H9 (cell line): ENCODE results near the gene ADIG. TPM values are rescaled to one million over a fixed set of nuclear protein-coding genes. Genes with fewer than 3 reads are reported as not detected.

Experiments used
- DNase-seq: peaks from one replicate; pipeline ENCODE4 v3.0.0-alpha.2; 2017
- H2AFZ ChIP-seq: one replicate; pipeline ENCODE4 v1.6.1; 2013; ENCODE audit warnings: mild to moderate bottlenecking, low read length, control low read depth, moderate library complexity
- H2AK5ac ChIP-seq: 2 replicates; pipeline ENCODE4 v1.6.1; 2013; ENCODE audit warnings: low read length, control low read depth, mixed read lengths; ENCODE audit not compliant: insufficient read length
- H2BK120ac ChIP-seq: one replicate; pipeline ENCODE4 v1.6.1; 2013; ENCODE audit warnings: low read depth, mild to moderate bottlenecking, low read length, control low read depth, inconsistent platforms; ENCODE audit not compliant: poor library complexity, severe bottlenecking
- H2BK12ac ChIP-seq: 2 replicates; pipeline ENCODE4 v1.6.1; 2013; ENCODE audit warnings: low read length, control low read depth, mixed read lengths, low read depth; ENCODE audit not compliant: insufficient read length
- H2BK15ac ChIP-seq: 2 replicates; pipeline ENCODE4 v1.6.1; 2013; ENCODE audit warnings: low read depth, low read length, control low read depth
- H2BK20ac ChIP-seq: one replicate; pipeline ENCODE4 v1.6.1; 2013; ENCODE audit warnings: low read depth, mild to moderate bottlenecking, low read length, control low read depth, inconsistent platforms; ENCODE audit not compliant: poor library complexity, severe bottlenecking
- H2BK5ac ChIP-seq: 2 replicates; pipeline ENCODE4 v1.6.1; 2013; ENCODE audit warnings: low read length, control low read depth, mixed read lengths; ENCODE audit not compliant: insufficient read length
- H3K14ac ChIP-seq: 2 replicates; pipeline ENCODE4 v1.6.1; 2013; ENCODE audit warnings: low read length, control low read depth; ENCODE audit not compliant: insufficient read depth
- H3K18ac ChIP-seq: 2 replicates; pipeline ENCODE4 v1.6.1; 2013; ENCODE audit warnings: low read depth, mild to moderate bottlenecking, mixed read lengths, low read length, control low read depth; ENCODE audit not compliant: insufficient read length
- H3K23ac ChIP-seq: 2 replicates; pipeline ENCODE4 v1.6.1; 2013; ENCODE audit warnings: low read length, control low read depth, mixed read lengths, low read depth; ENCODE audit not compliant: insufficient read length
- H3K23me2 ChIP-seq: 2 replicates; pipeline ENCODE4 v1.6.1; 2013; ENCODE audit warnings: low read depth, mild to moderate bottlenecking, mixed read lengths, low read length, control low read depth; ENCODE audit not compliant: insufficient read length, poor library complexity, severe bottlenecking
- H3K27ac ChIP-seq: 2 replicates; pipeline ENCODE4 v1.5.1; 2013; ENCODE audit warnings: low read length, control low read depth, mixed read lengths, low read depth; ENCODE audit not compliant: insufficient read length
- H3K27me3 ChIP-seq: 2 replicates; pipeline ENCODE4 v1.6.1; 2013; ENCODE audit warnings: low read length, control low read depth, inconsistent platforms; ENCODE audit not compliant: insufficient read depth
- H3K4ac ChIP-seq: 2 replicates; pipeline ENCODE4 v1.6.1; 2013; ENCODE audit warnings: low read depth, mild to moderate bottlenecking, control low read depth, inconsistent platforms, low read length, moderate library complexity
- H3K4me1 ChIP-seq: 2 replicates; pipeline ENCODE4 v1.6.1; 2013; ENCODE audit warnings: low read length, control low read depth, inconsistent platforms; ENCODE audit not compliant: insufficient read depth
- H3K4me2 ChIP-seq: 2 replicates; pipeline ENCODE4 v1.6.1; 2013; ENCODE audit warnings: low read length, control low read depth, mixed read lengths; ENCODE audit not compliant: insufficient read length, insufficient read depth
- H3K56ac ChIP-seq: 2 replicates; pipeline ENCODE4 v1.6.1; 2013; ENCODE audit warnings: low read depth, mild to moderate bottlenecking, mixed read lengths, low read length, control low read depth; ENCODE audit not compliant: insufficient read length
- H3K79me1 ChIP-seq: 2 replicates; pipeline ENCODE4 v1.6.1; 2013; ENCODE audit warnings: low read depth, mild to moderate bottlenecking, moderate library complexity, low read length, control low read depth, inconsistent platforms; ENCODE audit not compliant: insufficient read depth, poor library complexity, severe bottlenecking
- H3K79me2 ChIP-seq: 2 replicates; pipeline ENCODE4 v1.6.1; 2013; ENCODE audit warnings: low read length, control low read depth, inconsistent platforms; ENCODE audit not compliant: insufficient read depth
- H3K9ac ChIP-seq: 2 replicates; pipeline ENCODE4 v1.6.1; 2013; ENCODE audit warnings: low read length, control low read depth, mixed read lengths; ENCODE audit not compliant: insufficient read length; ENCODE audit errors: extremely low read depth
- H3K9me3 ChIP-seq: one replicate; pipeline ENCODE4 v1.6.1; 2013; ENCODE audit warnings: low read depth, low read length, inconsistent platforms; ENCODE audit not compliant: control insufficient read depth
- H3T11ph ChIP-seq: one replicate; pipeline ENCODE4 v1.6.1; 2013; ENCODE audit warnings: mild to moderate bottlenecking, low read length, control low read depth, inconsistent platforms
- H4K20me1 ChIP-seq: one replicate; pipeline ENCODE4 v1.6.1; 2013; ENCODE audit not compliant: control insufficient read depth, insufficient read length, insufficient read depth
- H4K5ac ChIP-seq: 2 replicates; pipeline ENCODE4 v1.6.1; 2013; ENCODE audit warnings: low read depth, mild to moderate bottlenecking, mixed read lengths, low read length, control low read depth; ENCODE audit not compliant: insufficient read length
- H4K8ac ChIP-seq: replicated peaks from 2 replicates; pipeline ENCODE4 v1.6.1; 2013; ENCODE audit warnings: low read length, control low read depth, mixed read lengths, low read depth; ENCODE audit not compliant: insufficient read length
- H4K91ac ChIP-seq: 2 replicates; pipeline ENCODE4 v1.6.1; 2013; ENCODE audit warnings: low read depth, mild to moderate bottlenecking, moderate library complexity, mixed read lengths, low read length, control low read depth; ENCODE audit not compliant: insufficient read length
- H3K27ac Mint-ChIP-seq, 3 experiments: 2 replicates in 2 of 3; 3 replicates in 1 of 3; pipeline ENCODE4 v1.8.0; 2020 to 2021; ENCODE audit warnings: mixed read lengths in 3 of 3, mild to moderate bottlenecking in 1 of 3, moderate library complexity in 1 of 3
- H3K27me3 Mint-ChIP-seq: 2 replicates; pipeline ENCODE4 v1.8.0; 2021; ENCODE audit warnings: low read depth, mild to moderate bottlenecking, moderate library complexity, mixed read lengths
- H3K36me3 Mint-ChIP-seq, 3 experiments: 2 replicates in 2 of 3; 3 replicates in 1 of 3; pipeline ENCODE4 v1.8.0; 2020 to 2021; ENCODE audit warnings: low read depth in 3 of 3, mixed read lengths in 3 of 3; ENCODE audit not compliant: insufficient read depth in 1 of 3
- H3K4me1 Mint-ChIP-seq, 2 experiments: 2 replicates each; pipeline ENCODE4 v1.8.0; 2020; ENCODE audit warnings: mixed read lengths in 2 of 2
- H3K4me3 Mint-ChIP-seq, 2 experiments: 2 replicates in 1 of 2; 3 replicates in 1 of 2; pipeline ENCODE4 v1.8.0; 2020 to 2021; ENCODE audit warnings: mild to moderate bottlenecking in 2 of 2, mixed read lengths in 2 of 2, moderate library complexity in 1 of 2
- H3K9me3 Mint-ChIP-seq, 2 experiments: 2 replicates in 1 of 2; 3 replicates in 1 of 2; pipeline ENCODE4 v1.8.0; 2020; ENCODE audit warnings: mild to moderate bottlenecking in 2 of 2, mixed read lengths in 2 of 2, moderate library complexity in 1 of 2
- CTCF ChIP-seq: fragments of 200-600 bp; sonication (generic); conservative IDR thresholded peaks from 3 replicates; pipeline ENCODE4 v1.8.0; 2021; ENCODE audit warnings: antibody characterized with exemption, mild to moderate bottlenecking
- WGBS: extraction: QIAGEN DNeasy Blood & Tissue Kit; methylation state at CpG from one replicate; pipeline ENCODE4 v1.1.7; 2013; ENCODE audit warnings: missing lambda C conversion rate, low lambda C conversion rate, mixed read lengths; ENCODE audit not compliant: insufficient read length; ENCODE audit errors: extremely low coverage; 5-methylcytosine and 5-hydroxymethylcytosine counted together
- total RNA-seq: library from RNA; stranded (reverse); gene quantifications from 2 replicates; pipeline ENCODE4 v1.2.1, GENCODE V29; 2021

The ADIG gene
- total RNA-seq, 1 experiment from 2014 or later = not detected

- Histone ChIP-seq H3K79me2 (no peaks in the 10 kb centered on the region), H3K9me3 (no peaks in the 10 kb centered on the region), H3K23ac (no peak overlapping the region), H4K91ac (no peak overlapping the region), H3K23me2 (no peaks in the 10 kb centered on the region), H3T11ph (no peak overlapping the region), H2AK5ac (no peak overlapping the region), H3K56ac (no peak overlapping the region), H3K79me1 (no peaks in the 10 kb centered on the region), H3K4ac (no peak overlapping the region), H3K9ac (no peak overlapping the region), H2BK12ac (no peak overlapping the region), H2BK15ac (no peak overlapping the region), H4K5ac (no peak overlapping the region), H2BK5ac (no peak overlapping the region), H3K27ac (no peak overlapping the region), H3K27me3 (no peaks in the 10 kb centered on the region), H2BK120ac (no peak overlapping the region), H3K14ac (no peak overlapping the region), H4K20me1 (no peaks in the 10 kb centered on the region), H3K18ac (no peak overlapping the region), H3K4me1 (no peaks in the 10 kb centered on the region), H2BK20ac (no peak overlapping the region), H2AFZ (no peak overlapping the region), H3K4me2 (no peak overlapping the region), H4K8ac (no peak overlapping the region)
- Mint-ChIP-seq H3K9me3 (no peaks in the 10 kb centered on the region), H3K27ac (no peak overlapping the region), H3K4me3 (no peak overlapping the region), H3K27me3 (no peaks in the 10 kb centered on the region), H3K4me1 (no peaks in the 10 kb centered on the region), H3K36me3 (peaks cover 5 to 42% (median 36%) of the 10 kb centered on the region in 3 experiments; a peak in 5 of 7 replicates)
- TF ChIP-seq CTCF = peak; percentile 56
- no peak for DNase-seq
- WGBS = no CpG with 5 or more reads among the region's 1 CpG
Observed at GRCh38 chr20:38550274-38550673, 30.7 kb upstream of the ADIG start.
